GM12872 (cell line): Measurements from ENCODE around the gene DLG2.

ENCODE experiments used
- TF ChIP-seq, protein P1 (sequence below): IDR thresholded peaks from 3 replicates; pipeline ENCODE4 v1.5.1; 2011; ENCODE audit warnings: low read depth, mild to moderate bottlenecking, low read length, moderate library complexity; ENCODE audit not compliant: insufficient read depth

The DLG2 gene

GRCh38 chr11:83676056-83676601 is 1951.0 kb downstream of the DLG2 start:
- TF ChIP-seq, protein P1, sequence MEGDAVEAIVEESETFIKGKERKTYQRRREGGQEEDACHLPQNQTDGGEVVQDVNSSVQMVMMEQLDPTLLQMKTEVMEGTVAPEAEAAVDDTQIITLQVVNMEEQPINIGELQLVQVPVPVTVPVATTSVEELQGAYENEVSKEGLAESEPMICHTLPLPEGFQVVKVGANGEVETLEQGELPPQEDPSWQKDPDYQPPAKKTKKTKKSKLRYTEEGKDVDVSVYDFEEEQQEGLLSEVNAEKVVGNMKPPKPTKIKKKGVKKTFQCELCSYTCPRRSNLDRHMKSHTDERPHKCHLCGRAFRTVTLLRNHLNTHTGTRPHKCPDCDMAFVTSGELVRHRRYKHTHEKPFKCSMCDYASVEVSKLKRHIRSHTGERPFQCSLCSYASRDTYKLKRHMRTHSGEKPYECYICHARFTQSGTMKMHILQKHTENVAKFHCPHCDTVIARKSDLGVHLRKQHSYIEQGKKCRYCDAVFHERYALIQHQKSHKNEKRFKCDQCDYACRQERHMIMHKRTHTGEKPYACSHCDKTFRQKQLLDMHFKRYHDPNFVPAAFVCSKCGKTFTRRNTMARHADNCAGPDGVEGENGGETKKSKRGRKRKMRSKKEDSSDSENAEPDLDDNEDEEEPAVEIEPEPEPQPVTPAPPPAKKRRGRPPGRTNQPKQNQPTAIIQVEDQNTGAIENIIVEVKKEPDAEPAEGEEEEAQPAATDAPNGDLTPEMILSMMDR: no peak

GRCh38 chr11:83674102-83674896 is 1952.8 kb downstream of the DLG2 start:
- TF ChIP-seq, protein P1: no peak

GRCh38 chr11:83671289-83671688 is 1955.9 kb downstream of the DLG2 start:
- TF ChIP-seq, protein P1: no peak

DNA sequence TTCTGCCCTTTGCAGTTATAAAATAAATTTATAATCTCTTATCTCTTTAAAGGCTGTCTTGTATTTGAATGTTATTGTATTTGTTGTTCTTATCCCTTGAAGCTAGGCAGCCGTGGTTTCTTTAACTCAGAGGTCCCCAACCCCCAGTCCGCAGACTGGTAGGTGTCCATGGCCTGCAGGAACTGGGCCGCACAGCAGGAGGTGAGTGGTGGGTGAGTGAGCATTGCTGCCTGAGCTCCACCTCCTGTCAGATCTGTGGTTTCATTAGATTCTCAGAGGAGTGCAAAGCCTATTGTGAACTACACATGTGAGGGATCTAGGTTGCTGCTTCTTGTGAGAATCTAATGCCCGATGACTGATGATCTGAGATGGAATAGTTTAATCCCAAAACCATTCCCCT is 1961.0 kb downstream of the DLG2 start:
- TF ChIP-seq, protein P1: no peak

- TF ChIP-seq, protein P1: no peak
Observed at GRCh38 chr11:83663988-83664387, 1963.2 kb downstream of the DLG2 start.

DNA sequence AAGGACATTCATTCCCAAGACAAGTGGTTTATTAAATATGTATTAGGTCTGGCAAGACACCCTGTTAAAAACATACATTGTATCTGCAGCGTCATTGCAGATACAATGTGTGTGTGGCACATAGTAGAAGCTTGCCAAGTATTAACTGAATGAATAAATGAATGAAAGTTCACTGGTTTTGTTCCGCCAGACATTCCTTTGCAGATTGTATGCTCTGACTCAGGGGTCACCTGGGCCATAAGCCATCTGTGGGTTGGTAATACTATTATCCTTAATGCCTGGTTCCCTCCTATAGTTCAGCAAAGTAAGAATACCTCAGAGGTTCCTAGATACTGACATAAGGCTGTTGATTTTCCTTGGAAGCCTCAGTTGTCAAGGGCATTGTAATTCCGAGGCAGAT is 1963.7 kb downstream of the DLG2 start:
- TF ChIP-seq, protein P1: no peak

DNA sequence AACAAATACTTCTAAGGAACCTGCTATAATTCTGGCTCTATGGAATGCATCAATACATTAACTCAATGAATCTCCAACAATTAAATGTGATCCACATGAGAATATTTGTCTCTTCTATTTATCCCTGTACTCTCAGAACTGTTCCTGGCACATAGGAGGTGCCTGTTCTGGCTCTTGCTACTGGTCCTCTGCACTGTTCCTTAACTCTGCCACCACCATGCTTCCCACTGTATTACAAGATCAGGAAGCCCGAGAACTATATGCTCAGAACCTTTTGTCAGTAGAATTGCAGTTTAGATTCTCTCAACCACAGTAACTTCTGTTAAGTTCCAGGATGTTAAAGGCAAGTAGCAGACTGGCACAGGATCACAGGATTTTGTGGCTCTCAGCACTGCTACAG is 1964.7 kb downstream of the DLG2 start:
- TF ChIP-seq, protein P1: no peak
